Tibial nerve (tissue), 4 donors: ENCODE results near the gene PHF3.

Experiments used
- CTCF ChIP-seq, 5 experiments: fragments of 200-600 bp in 3 of 5; fragments of 450-650 bp in 2 of 5; sonication (generic) in 3 of 5; IDR thresholded peaks; one replicate each; pipeline ENCODE4 v1.5.1; 2016 to 2019; ENCODE audit warnings: antibody characterized with exemption in 5 of 5, mild to moderate bottlenecking in 3 of 5, moderate library complexity in 2 of 5
- EP300 ChIP-seq, 2 donors: sonication (generic); formaldehyde crosslinking; IDR thresholded peaks; one replicate each; pipeline ENCODE4 v1.6.1; 2017; ENCODE audit warnings: antibody characterized with exemption in 2 of 2, mild to moderate bottlenecking in 1 of 2
- POLR2A ChIP-seq, 2 donors: fragments of 450-650 bp; IDR thresholded peaks; one replicate each; pipeline ENCODE4 v1.6.1; 2017; ENCODE audit warnings: antibody characterized with exemption in 2 of 2, mild to moderate bottlenecking in 2 of 2, moderate library complexity in 2 of 2

- TF ChIP-seq CTCF (IDR thresholded peaks at IDR 0.05) (no peak), POLR2A (IDR thresholded peaks at IDR 0.05) (no peak), EP300 (IDR thresholded peaks at IDR 0.05) (no peak)
Measured at GRCh38 chr6:63643862-63644261, 8.3 kb downstream of the PHF3 start.
